Fibroblast of skin of scalp (primary cell): ENCODE measurements around the gene HES5. TPM values are rescaled to one million over a fixed set of nuclear protein-coding genes. Genes with fewer than 3 reads are reported as not detected.
"Not testable (repeated sequence)": the region's sequence is repeated elsewhere in the genome, so short reads cannot be mapped to it uniquely, and the experiment has no call there.

ENCODE experiments used
- DNase-seq: peaks from one replicate; pipeline ENCODE4 v3.0.0-alpha.2; 2013
- polyA plus RNA-seq, 2 experiments: library from polyadenylated mRNA; unstranded; fragments of 120-200 nt; gene quantifications; one replicate each; pipeline ENCODE4 v1.2.1, GENCODE V29; 2013; ENCODE audit not compliant: insufficient read length in 2 of 2

HES5 gene, protein sequence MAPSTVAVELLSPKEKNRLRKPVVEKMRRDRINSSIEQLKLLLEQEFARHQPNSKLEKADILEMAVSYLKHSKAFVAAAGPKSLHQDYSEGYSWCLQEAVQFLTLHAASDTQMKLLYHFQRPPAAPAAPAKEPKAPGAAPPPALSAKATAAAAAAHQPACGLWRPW
- 0.08 TPM for polyA plus RNA-seq (2013, experiment 1 of 2; ENCODE audit: insufficient read length)
- not detected for polyA plus RNA-seq (2013, experiment 2 of 2; ENCODE audit: insufficient read length)

DNA sequence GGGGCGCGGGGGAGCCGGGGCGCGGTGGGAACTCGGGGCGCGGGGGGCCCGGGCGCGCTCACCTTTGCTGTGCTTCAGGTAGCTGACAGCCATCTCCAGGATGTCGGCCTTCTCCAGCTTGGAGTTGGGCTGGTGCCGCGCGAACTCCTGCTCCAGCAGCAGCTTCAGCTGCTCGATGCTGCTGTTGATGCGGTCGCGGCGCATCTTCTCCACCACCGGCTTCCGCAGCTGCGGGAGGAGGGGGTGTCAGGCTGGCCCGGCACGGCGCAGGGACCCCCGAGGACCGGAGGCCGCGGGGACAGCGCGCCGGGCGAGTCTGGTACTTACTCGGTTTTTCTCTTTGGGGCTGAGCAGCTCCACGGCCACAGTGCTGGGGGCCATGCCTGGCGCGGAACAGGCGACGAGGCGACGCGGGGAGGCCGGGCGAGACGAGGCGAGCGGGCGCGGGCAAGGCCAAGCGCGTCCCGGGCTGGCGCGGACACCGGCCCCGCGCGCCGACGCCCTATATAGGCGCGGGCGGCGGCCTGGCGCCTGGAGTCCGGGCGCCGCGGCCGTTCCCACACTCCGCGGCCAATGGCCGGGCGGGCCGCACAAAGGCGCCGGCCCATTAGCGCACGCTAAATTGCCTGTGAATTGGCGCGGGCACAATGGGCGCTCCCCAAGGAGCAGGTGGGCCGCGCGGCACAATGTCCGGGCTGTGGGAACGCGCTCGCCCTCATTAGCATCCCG is at the start of gene HES5:
Gene HES5, minus strand, starts transcription at position 480 of the 729 bp plus-strand sequence. Its CDS starts 99 bp downstream, at position 381.
- DNase-seq = no peak

DNA sequence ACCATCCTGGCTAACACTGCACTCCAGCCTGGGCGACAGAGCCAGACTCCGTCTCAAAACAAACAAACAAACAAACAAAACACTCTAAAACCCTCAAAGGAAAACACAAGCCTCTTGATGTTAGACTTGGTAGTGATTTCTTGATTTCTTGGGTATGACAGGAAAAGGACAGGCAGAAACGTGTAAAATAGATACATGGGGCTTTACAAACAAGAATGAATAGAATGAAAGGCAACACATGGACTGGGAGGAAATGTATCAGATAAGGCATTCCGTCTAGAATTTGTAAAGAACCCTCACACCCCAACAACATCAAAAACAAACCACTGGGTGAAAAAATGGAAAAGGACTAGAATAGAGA is 48.7 kb upstream of the HES5 start:
- DNase-seq = no peak

DNA sequence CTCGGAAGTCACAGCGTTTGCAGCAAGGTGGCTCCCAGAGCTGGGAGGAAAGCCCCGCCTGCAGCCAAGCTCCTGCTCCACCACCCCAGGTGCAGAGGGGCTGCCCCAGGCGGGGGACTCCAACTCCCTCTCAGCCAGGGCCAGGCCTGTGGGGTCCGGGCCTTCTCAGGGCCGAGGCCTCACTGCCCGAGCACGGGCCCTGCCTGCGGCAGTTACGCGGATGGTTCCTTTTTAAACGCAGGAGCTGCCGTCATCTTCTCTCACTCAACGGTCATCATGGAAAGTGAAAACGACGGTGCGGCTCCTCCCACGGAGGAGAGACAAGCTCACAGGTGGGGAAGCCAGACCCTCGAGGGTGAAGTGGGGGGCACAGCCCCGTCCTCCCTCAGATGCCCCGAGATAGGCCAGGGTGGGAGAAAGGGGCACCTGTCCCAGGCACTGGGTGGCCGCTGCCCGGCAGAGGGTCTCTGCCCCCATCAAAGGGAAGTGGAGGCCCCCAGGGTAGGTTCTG is 47.6 kb upstream of the HES5 start:
- DNase-seq = not testable (repeated sequence)

DNA sequence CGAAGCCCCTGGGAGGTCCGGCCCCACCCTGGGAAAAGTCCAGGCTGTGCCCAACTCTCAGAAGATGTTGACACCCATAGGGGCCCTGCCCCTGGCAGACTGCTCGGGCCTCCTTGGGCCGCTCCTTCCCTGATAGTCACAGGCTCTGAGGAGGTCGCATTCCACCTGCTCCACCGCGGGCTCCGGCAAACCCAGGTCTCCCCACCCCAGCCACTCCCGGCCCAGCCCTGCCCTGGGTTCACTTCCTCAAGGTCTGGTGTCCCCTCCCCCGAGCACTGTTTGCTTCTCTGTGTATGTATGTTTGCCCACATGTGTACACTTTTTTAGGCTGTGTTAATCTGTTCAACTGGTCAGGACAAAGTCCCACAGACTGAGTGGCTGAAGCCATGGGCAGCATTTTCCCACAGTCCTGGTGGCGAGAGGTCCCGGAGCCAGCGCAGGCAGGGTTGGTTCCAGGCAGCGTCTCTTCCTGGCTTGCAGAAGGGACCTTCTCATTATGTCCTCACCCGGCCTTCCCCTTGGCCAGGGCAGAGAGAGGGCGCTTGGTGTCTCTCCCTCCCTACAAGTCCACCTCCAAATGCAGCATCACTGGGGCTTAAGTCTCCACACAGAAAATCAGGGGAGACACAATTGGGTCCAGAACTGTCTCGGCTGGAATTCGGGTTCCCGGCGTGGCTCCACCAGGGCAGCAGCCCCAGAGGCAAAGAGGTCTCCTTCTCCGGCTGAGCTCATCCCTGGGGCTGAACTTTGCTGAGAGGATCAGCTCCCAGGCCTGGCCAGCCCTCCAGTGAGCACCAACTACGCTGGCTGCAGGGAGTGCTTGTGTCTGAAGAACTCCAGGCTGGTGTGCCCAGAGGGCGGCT is 46.0 kb upstream of the HES5 start:
- no peak for DNase-seq

DNA sequence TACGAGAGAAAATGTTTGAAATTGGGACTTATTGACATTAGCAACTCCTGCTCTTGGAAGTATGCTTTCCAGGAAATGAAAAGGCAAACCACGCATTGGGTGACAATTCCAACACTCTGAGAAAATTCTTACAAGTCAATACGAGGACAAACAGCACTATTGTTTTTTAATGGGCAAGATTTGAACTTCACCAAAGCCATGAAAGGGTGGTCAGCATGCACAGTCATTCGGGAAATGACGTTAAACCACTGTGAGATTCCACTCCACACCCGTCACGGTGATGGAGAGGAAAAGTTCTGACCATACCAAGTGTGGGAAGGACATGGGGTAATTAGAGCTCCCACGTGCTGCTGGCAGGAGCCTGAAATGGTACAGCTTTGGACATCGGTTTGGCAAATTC is 44.3 kb upstream of the HES5 start:
- no peak for DNase-seq

DNA sequence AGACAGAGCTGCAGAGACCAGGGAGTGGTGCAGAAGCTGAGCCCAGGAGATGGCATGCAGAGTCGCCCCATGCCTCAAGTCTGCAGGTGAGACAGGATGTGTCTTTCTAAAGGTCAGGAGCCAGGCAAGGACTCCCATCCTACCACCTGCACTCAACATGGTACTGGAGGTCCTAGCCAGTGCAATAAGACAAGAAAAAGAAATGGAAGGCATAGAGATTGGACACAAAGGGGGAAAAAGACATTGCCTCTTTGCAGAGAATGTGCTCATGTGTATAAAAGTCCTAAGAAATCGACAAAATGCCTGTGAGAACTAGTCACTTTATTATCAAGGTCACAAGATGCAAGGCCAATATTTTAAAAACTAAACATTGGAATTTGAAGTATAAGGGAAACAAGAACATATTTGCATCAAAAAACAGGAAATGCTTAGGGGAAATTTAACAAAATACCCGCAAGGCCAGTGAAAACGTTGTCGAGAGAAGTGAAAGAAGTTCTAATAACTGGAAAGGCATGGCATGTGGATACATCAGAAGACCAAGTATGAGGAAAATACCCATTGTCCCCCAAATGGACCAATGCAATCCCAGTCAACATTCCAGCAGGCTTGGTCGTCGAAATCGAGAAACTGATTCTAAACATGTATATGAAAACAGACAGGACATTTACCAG is 43.3 kb upstream of the HES5 start:
- no peak for DNase-seq

DNA sequence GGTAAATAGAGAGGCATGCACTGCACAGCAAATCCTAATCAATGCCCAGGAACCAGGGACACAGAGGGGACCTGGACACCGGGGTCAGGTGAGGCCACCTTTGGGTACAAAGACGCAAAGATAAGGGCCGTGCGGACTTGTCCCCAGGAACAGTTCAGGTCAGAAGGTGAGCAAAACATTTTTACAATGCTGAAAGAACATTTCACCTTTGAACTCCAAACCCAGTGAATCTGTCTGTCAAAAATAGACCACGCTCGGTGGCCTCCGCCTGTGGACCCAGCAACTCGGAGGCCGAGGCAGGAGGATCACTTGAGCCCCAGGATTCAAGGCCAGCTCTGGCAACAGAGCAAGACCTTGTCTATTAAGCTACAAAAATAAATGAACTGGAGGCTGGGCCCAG is 41.3 kb upstream of the HES5 start:
- no peak for DNase-seq

DNA sequence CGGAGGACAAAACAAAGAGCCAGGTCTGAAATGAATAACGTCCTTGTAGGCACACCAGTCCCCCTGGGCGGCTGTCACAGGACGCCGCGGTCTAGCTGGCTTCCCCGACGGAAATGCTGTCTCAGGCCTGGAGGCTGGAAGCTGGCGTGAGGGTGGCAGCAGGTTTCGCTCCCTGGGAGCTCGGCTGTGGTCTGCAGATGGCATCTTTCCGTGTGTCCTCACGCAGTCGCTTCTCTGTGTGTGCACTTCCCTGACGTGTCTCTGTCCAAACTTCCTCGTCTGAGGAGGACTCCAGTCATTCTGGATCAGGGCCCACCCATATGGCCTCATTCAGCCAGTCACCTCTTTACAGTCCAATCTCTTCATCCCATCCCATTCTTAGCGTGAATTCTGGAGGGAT is 40.3 kb upstream of the HES5 start:
- DNase-seq = no peak

DNA sequence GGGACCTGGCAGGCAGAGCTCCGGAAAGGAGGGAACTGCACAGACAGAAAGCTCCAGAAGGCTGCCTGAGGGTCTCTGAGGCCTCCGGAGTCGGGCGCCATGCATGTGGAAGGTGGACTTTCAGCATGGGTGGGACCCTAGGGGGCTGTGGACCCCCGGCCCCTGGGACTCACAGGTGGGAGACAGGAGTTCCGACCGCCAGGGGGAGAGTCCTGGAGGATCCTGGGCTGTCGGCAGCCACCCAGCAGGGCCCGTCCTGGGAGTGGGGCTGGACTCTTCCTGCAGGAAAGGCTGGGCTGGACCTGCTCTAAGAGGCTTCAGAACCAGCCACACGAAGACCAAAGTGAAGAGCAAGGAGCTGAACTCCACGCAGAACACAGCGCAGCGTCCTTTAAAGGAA is 39.6 kb upstream of the HES5 start:
- DNase-seq = not testable (repeated sequence)

DNA sequence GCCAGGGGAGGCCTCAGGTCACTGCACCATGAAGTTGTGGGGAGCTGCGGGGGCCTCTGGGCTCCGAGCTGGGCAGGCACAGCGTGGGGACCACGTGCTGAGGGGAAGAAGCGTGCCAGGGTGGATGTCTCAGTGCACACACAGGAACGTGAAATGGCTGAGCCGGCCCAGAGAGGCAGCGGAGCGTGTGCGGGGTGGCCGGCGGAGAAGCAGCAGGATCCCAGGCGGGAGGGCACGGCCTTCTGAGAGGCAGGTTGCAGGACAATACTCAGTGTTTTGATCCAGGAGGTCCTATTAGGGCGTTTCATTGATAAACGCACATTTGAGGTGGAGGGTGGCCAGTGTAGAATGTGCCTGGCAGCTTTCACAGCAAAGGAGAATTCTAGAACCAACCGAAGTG is 39.0 kb upstream of the HES5 start:
- DNase-seq = no peak

DNA sequence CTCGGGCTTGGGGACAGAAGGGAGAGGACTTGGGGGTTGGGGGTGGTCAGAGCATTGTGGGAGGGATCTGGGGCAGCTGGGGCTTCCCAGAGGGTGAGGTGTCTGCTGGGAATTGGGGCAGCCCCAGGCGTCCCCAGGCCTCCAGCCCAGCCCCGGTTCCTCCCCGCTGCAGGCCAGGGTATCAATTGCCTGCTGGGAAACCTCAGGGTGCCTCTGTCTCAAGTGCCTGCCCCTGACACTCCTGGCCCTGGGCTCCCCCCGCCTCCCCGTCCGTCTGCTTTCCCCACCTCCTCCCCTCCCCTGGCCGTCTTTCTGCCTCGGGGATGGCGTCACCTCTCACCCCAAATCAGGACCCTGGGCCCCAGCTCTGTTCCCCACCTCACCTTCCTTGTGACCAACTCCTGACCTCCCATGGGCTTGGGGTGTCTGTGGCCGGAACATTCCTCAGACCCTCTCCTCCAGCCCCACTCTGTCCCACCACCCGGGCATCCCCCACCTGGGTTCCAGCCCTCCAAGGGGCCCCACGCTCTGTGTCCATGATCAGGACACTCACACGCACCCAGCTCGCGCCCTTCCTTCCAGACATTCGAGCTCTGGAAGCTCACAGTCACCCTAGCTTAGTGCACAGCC is 38.2 kb upstream of the HES5 start:
- not testable (repeated sequence) for DNase-seq

DNA sequence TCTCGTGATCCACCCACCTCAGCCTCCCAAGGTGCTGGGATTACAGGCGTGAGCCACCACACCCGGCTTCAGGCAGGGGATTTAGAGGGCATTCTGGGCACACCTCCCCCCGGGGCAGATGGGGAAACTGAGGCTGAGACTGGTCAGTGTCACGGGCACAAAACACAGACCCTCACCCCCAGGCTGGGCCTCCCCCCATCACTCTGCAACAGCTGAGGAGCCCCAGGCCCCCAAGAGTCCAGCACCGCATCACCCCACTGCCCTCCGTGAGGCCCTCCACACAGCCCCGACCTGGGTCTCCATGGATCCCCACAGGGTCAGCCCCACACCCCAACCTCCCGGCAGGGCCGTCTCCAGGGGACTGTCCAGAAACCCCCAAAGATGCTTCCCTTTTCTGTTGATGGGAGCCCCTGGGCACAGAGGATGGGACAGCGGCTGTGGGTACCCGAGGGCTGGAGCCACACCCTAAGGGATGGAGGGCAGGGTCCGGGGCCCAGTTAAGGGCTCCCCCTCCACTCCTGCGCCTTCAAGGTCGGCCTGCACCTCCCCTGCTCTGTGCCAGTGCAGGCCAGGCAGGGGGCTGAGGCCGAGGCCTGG is 37.1 kb upstream of the HES5 start:
- DNase-seq = no peak

DNA sequence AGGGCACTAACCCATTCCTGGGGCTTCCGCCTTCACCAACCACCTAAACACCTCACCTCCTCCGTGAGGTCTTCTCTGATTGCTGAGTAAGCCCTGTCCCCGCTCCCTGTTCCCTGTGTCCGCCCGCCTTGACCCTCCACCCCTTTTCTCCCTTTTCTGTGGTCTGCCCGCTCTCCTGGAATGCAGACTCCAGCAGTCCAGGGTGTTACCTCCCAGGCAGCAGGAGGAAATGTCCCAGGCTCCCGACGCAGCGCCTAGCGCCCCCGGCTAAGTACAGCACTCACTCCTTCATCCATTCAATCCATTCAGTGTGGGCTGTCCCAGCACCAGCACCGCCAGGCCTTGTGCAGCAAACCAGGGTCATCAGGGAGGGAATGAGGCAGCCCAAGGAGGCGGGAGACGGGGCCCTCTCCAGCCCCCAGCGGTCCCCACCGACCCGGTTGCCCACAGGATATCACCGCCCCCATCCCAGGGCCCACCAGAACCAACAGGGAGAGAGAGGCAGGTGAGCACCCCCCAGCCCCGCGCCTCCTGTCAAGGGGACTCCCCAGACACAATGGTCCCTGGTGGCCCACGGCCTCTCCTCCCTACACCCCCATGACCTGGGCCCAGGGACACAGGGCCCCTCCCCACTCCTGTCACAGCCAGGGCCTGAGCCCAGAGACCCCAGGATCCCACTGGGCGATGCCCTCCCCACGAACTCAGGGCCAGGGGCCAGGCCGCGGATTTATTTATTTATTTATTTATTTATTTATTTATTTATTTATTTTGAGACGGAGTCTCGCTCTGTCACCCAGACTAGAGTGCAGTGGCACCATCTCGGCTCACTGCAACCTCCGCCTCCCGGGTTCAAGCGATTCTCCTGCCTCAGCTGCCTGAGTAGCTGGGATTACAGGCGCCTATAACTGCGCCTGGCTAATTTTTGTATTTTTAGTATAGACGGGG is 36.3 kb upstream of the HES5 start:
- no peak for DNase-seq

DNA sequence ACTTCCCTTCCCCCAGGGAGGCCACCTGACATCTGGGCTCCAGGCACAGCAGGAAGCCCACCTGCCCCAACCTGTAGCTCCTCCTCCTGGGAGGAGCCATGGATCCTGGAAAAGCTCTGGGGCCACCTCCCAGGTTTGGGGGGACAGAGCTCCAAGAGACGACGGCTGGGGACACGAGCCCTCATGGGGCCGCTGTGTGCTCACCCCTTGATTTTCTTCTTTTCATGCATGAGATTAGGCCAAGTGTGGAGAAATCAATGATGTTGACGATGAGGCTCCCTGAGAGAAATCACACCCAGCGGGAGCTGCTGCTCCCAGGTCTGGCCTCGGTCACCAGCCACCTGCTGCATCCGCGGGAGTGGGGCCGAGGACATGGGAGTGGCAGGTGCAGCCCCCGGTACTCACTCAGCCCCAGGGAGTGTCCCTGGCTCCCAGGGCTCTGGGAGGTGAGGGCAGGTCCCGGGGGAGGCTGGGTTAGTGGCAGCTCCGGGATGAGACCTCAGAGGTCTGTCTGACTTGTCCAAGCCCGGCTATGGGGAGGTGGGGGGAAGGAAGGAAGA is 34.8 kb upstream of the HES5 start:
- DNase-seq = no peak

DNA sequence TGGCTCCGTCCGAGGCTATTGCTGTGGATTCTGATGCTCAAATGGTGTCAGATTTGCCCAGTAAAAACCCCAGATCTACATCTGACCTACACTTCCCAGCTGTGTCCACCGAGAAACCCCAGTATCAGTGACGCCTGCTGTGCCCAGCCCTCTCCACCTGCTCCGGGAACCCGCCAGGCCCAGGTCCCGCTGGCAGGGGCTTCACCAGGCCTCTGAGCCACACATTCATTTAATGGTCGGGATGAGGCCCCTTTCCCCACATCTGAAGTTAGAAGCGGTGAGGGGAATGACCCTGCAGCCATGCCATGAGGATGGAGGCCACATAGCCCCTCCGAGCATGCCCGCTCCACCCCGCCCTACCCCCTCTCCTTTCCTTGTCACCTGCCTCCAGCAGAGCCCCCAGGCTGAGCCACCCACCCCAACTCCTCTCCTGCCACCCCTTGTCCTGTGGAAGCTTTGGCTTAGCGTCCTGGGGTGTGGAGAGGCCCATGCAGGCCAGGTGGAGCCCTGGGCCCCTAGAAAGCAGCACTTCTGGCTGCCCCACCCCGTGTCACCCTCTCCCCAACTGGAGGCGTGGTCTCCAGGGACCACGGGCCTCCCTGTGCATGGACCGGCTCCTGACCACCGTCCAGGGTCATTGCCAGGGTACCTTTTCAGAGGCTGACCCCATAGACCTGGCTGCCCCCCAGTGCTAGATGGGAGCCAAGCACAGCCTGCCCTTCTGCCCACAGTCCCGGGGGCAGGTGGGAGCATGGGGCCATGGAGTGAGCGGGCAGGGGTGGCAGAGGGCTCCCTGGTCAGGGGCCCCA is 34.1 kb upstream of the HES5 start:
- no peak for DNase-seq

DNA sequence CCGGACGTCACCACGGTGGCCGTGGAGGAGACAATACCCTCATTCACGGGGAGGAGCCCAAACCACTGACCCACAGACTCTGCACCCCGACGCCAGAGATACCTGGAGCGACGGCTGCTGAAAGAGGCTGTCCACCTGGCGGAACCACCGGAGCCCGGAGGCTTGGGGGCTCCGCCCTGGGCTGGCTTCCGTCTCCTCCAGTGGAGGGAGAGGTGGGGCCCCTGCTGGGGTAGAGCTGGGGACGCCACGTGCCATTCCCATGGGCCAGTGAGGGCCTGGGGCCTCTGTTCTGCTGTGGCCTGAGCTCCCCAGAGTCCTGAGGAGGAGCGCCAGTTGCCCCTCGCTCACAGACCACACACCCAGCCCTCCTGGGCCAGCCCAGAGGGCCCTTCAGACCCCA is 33.1 kb upstream of the HES5 start:
- DNase-seq = no peak

DNA sequence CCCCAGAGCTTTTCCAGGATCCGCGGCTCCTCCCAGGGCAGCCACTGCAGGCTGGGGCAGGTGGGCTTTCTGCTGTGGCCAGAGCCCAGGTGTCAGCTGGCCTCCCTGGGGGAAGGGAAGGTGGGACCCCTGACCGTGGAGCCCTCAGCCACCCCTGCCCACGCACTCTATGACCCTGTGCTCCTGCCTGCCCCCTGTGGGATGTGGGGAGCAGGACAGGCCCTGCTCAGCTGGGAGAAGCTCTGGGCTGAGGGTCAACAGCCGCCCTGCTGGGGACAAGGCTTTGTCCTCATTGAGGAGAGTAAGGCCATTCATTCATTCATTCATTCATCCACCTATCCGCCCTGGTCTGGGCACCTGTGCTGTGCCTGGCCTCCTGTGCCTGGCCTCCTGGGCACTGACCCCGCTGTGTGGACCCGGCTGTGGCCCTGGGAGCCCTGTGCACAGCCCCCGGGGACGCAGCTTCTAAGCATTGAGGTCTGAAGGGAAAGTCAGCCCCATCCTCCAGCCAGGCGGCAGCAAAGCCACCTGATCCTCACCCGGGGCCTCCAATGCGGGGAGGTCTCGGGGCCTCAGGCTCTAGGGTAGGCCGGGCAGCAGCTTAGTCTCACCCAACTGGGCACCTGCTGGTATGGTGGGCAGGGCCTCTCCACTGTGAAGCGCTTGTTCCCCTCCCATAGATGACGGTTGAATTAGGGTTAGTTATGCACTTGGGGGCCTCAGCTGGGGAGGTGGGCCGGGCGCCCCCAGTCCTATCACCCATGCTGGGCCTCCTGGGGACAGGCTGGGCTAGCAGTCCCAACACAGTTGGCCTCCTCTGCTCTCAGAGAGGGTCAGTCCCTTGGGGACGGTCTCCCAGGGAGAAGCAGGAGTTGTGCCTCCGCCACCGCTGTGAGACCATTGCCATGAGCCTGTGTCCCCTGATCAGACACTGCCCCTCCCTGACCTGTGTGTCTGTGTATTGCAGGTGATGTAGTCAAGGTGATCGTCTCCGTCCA is 32.1 kb upstream of the HES5 start:
- no peak for DNase-seq

DNA sequence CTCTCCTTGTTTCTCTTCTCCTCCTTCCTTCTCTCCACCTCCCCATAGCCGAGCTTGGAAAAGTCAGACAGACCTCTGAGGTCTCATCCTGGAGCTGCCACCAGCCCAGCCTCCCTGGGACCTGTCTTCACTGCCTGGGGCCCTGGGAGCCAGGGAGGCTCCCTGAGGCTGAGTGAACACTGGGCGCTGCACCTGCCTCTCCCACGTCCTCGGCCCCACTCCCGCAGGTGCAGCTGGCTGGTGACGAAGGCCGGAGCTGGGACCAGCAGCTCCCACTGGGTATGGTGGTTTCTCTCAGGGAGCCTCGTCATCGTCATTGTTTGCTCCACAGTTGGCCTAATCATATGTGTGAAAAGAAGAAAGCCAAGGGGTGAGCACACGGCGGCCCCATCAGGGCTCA is 31.4 kb upstream of the HES5 start:
- no peak for DNase-seq
